NK-92 (cell line): ENCODE measurements around the gene DACT3.

Experiments used
- DNase-seq: peaks from one replicate; lab custom pipeline; 2025; ENCODE audit not compliant: unreplicated experiment; lab: John Stamatoyannopoulos, UW

The DACT3 gene

DNA sequence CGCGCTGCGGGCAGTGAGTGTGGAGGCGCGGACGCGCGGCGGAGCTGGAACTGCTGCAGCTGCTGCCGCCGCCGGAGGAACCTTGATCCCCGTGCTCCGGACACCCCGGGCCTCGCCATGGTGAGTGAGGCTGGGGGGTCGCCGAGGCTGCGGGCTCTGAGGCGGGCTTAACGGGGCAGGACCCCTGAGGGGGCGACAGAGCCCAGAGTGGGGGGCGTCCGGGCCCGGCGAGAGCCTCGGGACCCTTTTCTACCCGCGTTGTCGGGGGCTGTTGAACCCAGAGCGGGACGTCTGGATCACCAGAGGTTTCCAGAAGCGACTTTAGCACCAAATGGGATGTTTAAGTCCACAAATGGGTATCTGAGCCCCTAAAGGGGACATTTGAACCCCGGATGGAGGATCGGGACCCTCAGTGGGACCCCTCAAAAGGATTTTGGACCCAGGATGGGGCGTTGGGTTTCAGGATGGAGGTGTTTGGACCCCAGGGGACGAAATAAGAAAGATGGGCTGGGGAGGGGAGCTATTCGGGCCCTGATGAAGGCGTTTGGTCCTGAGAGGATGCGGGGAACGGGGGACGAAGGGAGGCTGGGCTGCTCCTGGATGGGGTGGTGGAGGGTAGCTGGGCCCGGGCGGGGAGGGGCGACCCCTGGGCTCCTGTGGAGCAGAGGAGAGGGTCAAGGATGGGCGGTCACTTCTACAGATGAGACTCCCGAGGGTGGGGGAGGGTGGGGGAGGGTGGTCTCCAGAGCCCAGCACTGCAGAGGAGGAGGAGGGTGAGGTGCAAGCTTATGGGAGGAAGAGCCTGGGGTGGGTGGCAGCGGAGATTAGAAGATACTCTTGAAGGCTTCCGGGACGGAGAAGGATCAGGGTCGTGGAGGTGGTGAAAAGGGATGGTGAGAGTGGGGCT is 59.4 kb downstream of the DACT3 start, which contains the start of gene CALM3:
Gene CALM3, plus strand, starts transcription at position 13 of the 907 bp plus-strand sequence. Its CDS starts 105 bp downstream, at position 118.
- DNase-seq, result no peak

DNA sequence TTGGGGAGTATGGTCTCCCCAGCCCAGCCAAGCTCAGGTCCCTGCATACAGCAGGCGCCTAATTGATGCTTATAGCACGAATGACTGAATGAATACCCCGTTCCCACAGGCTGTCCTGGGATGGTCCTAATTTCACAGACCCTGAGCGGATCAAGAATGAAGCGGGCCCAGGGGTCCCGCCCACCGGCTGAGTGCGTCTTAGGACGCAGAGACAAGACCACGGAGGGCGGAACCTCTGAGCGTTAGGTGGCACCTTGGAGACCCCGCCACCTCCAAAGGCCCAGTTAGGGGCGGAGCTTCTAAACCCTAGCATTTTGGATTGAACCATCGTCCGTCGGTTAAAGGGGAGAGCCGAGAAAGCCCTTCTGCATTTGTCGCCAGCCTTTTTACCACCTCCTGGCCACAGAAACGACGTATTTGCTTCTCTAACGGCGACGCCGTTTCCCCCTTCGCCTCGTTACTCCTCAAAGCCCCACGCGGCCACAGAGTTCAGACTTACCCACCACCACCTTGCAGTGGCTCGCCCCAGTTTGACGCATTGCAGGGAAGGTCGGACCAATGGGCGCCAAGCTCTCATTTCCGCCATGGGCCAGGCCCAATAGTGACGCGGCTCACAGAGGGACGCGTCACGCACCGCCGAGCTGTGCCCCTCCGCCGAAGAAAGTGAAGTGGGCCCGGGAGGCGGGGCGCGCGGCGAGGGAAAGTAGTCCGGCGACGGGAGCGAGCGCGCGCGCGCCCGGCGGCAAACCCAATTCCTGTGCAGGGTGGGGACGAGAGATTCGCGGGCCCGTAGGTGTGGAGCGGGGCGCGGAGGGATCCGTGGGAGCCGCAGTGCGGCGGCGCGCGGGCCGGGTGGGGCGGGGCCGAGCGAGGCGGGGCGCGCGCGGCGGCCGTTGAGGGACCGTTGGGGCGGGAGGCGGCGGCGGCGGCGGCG is 60.3 kb downstream of the DACT3 start:
- peak; percentile 74 for DNase-seq

DNA sequence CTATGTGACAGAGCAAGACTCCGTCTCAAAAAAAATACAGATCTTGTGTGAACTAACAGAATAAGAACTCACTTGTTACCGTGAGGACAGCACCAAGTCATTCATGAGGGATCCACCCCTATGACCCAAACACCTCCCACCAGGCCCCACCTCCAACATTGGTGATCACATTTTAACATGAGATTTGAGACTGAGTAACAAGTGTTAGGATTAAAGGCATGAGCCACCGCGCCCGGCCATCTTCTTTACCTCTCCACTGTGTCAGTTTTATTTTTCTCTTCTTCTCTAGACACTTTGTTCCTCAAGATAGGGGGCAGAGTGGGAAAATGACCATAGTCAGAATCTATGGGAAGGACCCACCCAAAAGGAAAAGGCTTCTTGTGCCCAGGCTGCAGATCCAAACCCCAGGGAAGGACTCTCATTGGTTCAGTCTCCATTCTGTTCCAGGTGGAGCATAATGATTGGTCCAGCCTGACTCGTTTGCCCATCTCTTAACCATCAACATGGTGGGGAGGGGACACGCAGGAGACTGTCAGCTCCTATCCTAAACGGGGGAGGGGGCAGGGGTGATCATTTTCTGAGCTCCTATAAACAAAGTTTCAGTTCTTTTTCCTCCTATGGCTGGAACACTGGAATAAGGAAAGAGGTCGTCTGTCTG is 61.1 kb downstream of the DACT3 start:
- no peak for DNase-seq

DNA sequence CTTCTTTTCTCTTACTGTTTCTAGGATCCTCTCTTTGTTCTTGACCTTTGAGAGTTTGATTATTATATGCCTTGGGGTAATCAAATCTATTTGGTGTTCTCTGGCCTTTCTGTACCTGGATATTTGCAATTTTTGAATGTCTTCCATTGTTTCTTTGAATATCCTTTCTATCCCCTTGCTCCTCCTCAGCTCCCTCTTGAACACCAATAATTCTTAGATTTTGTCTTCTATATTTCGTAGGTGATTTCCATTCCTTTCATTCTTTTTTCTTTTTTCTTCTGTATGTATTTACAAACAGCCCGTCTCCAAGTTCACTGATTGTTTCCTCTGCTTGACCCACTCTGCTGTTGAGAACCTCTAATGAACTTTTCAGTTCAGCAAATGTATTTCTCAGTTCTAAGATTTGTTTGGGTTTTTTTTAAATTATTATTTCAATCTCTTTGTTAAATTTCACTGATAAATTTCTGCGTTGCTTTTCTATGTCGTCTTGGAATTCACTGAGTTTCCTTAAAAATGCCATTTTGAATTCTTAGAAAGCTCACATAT is 62.5 kb downstream of the DACT3 start:
- no peak for DNase-seq
